H7 (cell line): Measurements from ENCODE around the gene LANCL3. TPM values are rescaled to one million over a fixed set of nuclear protein-coding genes. Genes with fewer than 3 reads are reported as not detected.
"Not testable (repeated sequence)": the region's sequence is repeated elsewhere in the genome, so short reads cannot be mapped to it uniquely, and the experiment has no call there.

Experiments used
- DNase-seq: peaks from one replicate; pipeline ENCODE4 v3.0.0; 2012
- H3K27me3 ChIP-seq: 2 replicates; pipeline ENCODE4 v1.6.0; 2011; ENCODE audit warnings: mild to moderate bottlenecking, low read length; ENCODE audit not compliant: control insufficient read depth, insufficient read depth
- H3K36me3 ChIP-seq: replicated peaks from 2 replicates; pipeline ENCODE4 v1.5.1; 2011; ENCODE audit warnings: low read length; ENCODE audit not compliant: control insufficient read depth, insufficient read depth
- H3K4me3 ChIP-seq: 2 replicates; pipeline ENCODE4 v1.5.1; 2011; ENCODE audit warnings: low read depth, mild to moderate bottlenecking, control low read depth, low read length, moderate library complexity; ENCODE audit not compliant: insufficient read depth
- total RNA-seq: library from RNA; depleted of rRNA; stranded (reverse); fragments of >200 nt; shearing (Covaris generic); gene quantifications from 2 replicates; pipeline ENCODE4 v1.2.3, GENCODE V29; 2014

Gene LANCL3
- total RNA-seq, 1 experiment from 2014 or later: 0.38 TPM

DNA sequence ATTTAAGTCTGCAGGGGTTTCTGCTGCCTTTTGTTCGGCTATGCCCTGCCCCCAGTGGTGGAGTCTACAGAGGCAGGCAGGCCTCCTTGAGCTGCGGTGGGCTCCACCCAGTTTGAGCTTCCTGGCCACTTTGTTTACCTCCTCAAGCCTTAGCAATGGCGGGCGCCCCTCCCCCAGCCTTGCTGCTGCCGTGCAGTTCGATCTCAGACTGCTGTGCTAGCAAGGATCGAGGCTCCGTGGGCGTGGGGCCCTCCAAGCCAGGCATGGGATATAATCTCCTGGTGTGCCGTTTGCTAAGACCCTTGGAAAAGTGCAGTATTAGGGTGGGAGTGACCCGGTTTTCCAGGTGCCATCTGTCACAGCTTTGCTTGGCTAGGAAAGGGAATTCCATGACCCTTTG lies 15.9 kb downstream of the LANCL3 start:
- not testable (repeated sequence) for H3K4me3 ChIP-seq, H3K27me3 ChIP-seq, H3K36me3 ChIP-seq, DNase-seq

DNA sequence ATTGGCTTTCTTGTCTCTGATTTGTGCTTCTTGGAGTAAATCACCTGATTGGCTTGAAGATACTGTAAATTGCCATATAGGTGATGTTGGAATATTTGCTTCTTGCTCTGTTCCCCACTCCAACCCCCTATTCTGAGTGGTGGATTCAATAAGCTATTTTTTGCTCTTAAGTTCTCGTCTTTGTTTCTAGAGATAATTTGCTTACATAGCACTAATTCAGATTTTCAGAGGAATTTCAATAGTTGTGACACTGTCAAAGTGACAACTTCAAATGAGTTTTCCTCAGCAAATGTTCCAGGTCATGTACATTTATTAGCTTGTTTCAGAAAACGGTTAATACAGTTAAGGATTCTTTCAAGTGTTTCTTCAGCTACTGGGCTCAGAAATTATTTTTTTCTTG lies 18.6 kb downstream of the LANCL3 start:
- Histone ChIP-seq H3K36me3 (no peaks in the 10 kb centered on the region), H3K27me3 (no peaks in the 10 kb centered on the region)
- no peak for DNase-seq

DNA sequence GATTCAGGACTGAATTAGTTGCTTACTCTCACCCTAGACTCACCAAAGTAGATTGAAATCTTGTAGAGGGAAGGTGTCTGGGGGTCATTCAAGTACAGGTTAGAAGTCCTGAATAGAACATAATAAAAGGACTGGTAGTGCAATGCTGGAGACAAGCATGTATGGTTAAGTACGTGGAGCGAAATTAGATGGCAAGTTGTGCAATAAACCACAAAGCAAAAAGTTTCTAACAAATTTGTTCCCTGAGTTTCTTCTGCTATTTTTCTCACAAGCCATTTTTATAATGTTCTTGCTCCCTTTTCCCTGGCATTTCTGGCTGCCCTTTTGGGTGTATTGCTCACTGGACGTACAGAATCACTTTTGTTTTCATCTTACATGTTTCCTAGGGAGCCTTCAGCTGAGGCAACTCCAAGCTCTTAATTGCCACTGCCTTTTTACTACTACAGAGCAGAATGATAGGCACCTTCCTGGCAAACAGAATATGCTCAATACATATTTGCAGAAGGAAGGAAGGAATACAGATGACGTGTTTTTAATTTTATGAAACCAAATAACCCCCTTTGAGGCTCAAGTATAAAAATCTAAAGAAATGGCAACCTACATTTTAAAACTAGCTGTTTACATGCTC lies 23.4 kb downstream of the LANCL3 start:
- Histone ChIP-seq H3K36me3 (no peaks in the 10 kb centered on the region), H3K4me3 (no peak overlapping the region), H3K27me3 (no peaks in the 10 kb centered on the region)
- no peak for DNase-seq

More for the DNA sequence above, 18.6 kb downstream of the LANCL3 start:
- H3K4me3 ChIP-seq: no peak overlapping the region

GRCh38 chrX:37599729-37600128 lies 28.3 kb downstream of the LANCL3 start:
- DNase-seq: no peak
- H3K4me3 ChIP-seq: no peak overlapping the region
- no peaks in the 10 kb centered on the region for H3K27me3 ChIP-seq
- no peaks in the 10 kb centered on the region for H3K36me3 ChIP-seq

GRCh38 chrX:37603938-37604409 lies 32.5 kb downstream of the LANCL3 start:
- no peaks in the 10 kb centered on the region for H3K36me3 ChIP-seq
- no peak overlapping the region for H3K4me3 ChIP-seq
- no peaks in the 10 kb centered on the region for H3K27me3 ChIP-seq
- no peak for DNase-seq

GRCh38 chrX:37607243-37607642 lies 35.8 kb downstream of the LANCL3 start:
- no peaks in the 10 kb centered on the region for H3K27me3 ChIP-seq
- no peak for DNase-seq
- H3K36me3 ChIP-seq: no peaks in the 10 kb centered on the region
- H3K4me3 ChIP-seq: no peak overlapping the region

DNA sequence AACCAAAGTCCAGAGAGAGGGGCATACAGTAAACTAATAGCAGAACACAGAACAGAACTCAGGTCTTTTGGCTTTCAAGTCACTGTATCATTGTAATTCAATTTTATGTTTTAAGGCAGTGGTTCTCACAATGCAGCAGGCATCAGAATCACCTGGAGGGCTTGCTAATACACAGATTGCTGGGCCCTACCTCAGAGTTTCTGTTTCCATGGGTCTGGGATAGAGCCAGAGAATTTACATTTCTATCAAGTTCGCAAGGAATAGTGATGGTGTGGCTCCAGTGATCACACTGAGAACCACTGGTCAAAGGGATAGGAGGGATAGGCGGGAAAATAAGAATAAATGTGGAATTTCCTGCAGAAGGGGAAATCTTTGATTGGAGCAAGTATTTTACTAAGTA lies 36.7 kb downstream of the LANCL3 start:
- peak; percentile 8 for DNase-seq
- Histone ChIP-seq H3K4me3 (no peak overlapping the region), H3K36me3 (no peaks in the 10 kb centered on the region), H3K27me3 (no peaks in the 10 kb centered on the region)

- no peak for DNase-seq
- H3K36me3 ChIP-seq: no peaks in the 10 kb centered on the region
- no peak overlapping the region for H3K4me3 ChIP-seq
- H3K27me3 ChIP-seq: no peaks in the 10 kb centered on the region
These were observed 38.3 kb downstream of the LANCL3 start for GRCh38 chrX:37609727-37610126.

DNA sequence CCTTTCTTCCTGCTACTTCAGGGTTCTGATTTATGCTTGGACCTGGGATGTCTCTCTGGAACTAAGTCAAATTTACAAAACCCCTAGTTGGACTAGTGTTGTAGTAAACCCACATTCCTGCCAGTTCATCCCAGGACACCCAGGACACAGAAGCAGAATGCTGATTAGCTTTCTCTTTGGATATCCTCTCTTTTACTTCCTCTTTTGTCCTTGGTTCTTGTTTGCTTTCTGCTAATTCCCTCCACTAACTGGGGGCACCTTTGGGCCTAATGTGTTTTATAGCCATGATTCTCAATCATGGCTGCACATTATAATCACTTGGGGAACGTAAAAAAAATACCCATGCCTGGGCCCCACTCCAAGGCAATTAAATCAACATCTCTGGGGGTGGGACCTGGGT lies 42.5 kb downstream of the LANCL3 start:
- Histone ChIP-seq H3K27me3 (no peaks in the 10 kb centered on the region), H3K4me3 (no peak overlapping the region), H3K36me3 (no peaks in the 10 kb centered on the region)
- DNase-seq: no peak

DNA sequence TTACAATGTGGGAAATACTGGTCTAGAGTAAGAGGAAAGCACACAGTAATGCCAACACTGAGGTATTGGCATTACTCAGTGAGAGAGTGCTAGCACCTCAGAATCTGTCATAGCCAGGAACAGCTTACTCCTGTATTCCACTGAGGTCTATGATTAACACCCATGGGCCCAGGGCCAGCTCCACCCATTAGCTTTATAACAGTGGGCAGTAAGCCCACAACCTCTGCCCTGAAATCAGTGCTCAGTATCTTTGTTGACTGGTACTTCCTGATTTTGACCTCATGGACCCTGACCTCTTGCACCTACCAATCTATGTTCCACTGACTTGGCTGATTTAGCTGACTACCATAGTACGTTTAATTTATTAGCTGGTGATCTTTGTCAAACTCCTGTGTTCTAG lies 56.1 kb downstream of the LANCL3 start:
- Histone ChIP-seq H3K27me3 (no peaks in the 10 kb centered on the region), H3K36me3 (no peaks in the 10 kb centered on the region), H3K4me3 (no peak overlapping the region)
- DNase-seq: no peak

DNA sequence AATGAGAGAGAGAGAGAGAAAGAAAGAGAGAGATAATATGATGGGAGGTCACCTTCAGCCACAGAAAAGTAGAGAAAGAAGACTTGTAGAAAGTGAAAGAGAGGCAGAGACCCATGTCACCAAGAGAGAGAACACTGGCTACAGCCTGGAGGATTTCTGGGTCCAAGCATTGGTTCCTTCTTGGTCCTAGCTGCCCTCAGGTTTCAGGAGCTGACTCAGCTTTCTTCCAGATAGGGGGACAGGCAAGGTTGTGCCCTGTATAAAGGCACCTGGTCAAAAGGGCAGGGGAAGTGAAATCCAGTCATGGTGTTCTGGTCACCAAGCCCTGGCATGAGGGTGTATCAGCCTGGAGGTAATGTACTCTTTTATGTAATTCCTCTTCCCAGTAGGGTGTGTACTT lies 66.6 kb downstream of the LANCL3 start:
- no peak for DNase-seq
- Histone ChIP-seq H3K4me3 (no peak overlapping the region), H3K27me3 (no peaks in the 10 kb centered on the region), H3K36me3 (no peaks in the 10 kb centered on the region)

DNA sequence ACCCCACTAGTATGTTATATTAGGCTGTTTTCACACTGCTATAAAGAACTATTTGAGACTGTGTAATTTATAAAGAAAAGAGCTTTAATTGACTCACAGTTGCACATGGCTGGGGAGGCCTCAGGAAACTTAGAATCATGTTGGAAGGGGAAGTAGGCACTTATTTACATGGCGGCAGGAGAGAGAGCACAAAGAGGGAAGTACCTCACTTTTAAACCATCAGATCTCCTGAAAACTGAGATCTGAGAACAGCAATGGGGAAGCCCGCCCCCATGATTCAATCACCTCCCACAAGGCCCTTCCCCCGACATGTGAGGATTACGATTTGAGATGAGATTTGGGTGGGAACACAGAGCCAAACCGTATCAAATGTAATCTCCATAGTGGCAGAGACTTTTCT lies 68.7 kb downstream of the LANCL3 start:
- H3K4me3 ChIP-seq: no peak overlapping the region
- H3K27me3 ChIP-seq: no peaks in the 10 kb centered on the region
- no peak for DNase-seq
- no peaks in the 10 kb centered on the region for H3K36me3 ChIP-seq

DNA sequence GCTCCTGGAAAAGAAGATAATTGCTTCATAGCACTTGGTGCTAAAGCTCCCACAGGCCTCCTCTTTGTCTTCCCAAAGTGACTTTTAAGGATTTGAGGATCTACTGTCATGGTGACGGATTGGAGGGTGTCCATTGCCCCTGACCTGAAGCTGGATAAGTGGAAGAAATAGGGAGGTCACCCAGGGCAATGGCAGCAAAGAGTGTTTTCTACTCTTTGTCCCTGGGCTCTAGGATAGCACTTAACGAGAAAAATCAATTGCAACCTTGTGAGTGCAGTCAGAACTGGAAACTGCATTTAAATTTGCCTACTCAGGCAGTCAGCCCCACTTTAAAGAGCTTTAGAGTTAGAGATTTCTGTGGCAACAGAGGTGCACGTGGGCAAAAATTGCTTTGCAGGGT lies 70.4 kb downstream of the LANCL3 start:
- DNase-seq: no peak
- no peaks in the 10 kb centered on the region for H3K36me3 ChIP-seq
- no peaks in the 10 kb centered on the region for H3K27me3 ChIP-seq
- no peak overlapping the region for H3K4me3 ChIP-seq

GRCh38 chrX:37644381-37645305 lies 73.2 kb downstream of the LANCL3 start:
- Histone ChIP-seq H3K4me3 (no peak overlapping the region), H3K36me3 (no peaks in the 10 kb centered on the region), H3K27me3 (no peaks in the 10 kb centered on the region)
- DNase-seq: no peak

DNA sequence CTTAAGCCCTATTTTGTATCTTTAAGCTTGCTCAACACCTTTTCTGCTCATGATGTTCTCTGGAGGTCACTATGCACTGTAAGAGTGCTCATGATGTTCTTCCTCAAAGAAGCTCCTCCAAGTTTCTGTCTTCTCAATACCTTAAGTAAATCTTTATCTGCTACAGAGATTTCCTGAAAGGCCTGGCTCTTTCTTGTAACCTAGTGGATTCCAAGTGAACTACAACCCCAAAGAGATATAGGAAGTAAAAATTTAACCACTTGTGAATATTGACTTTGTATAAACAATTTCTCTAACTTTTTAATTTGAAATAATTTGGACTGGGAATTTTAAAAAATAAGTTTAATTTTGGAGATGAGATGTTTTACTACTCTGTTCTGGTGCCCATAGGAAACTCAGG lies 74.8 kb downstream of the LANCL3 start:
- Histone ChIP-seq H3K36me3 (no peaks in the 10 kb centered on the region), H3K4me3 (no peak overlapping the region), H3K27me3 (no peaks in the 10 kb centered on the region)
- no peak for DNase-seq
